ENCODE data around the gene EEFSEC.

DNA sequence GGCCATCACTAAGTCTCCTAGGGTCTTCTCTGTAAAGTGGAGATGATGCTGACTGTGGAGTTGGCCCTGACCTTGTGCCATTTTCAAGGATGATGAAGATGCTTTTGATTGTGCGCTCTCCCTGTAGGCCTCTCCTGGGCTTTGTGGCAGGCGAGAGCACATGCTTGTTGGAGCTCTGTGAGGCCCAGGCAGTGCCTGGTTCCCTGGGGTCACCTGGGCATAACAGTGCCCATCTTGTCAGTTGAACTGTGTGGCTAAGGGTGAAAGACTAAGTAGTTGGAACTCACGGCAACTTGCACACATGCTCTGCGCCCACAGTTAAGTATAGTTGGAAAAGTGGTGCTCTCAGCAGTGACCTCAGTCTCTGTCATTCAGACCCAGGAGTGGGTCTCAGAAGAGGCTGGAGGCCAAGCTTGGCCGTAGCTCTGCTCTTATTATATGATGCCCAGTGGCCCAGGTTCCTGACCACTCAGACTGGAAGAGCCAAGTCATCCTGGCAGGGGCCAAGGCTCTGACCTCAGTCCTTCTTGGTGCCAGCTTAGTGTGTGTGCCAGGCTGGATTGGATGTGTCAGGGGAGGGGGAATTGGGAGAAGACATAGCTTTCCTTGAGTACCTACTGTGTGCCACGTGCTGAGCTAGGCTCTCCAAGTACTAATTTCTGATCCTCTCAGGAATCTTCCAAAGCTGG lies 154.6 kb downstream of the EEFSEC start:
- no peak for TF ChIP-seq POLR2A (IDR thresholded peaks at IDR 0.05)
- no peak for TF ChIP-seq CTCF (IDR thresholded peaks at IDR 0.05)

All from esophagus squamous epithelium (tissue), 4 donors.